Measurements from ENCODE around the gene SOWAHC.
"Not testable (repeated sequence)": the region's sequence is repeated elsewhere in the genome, so short reads cannot be mapped to it uniquely, and the experiment has no call there.

SOWAHC gene

DNA sequence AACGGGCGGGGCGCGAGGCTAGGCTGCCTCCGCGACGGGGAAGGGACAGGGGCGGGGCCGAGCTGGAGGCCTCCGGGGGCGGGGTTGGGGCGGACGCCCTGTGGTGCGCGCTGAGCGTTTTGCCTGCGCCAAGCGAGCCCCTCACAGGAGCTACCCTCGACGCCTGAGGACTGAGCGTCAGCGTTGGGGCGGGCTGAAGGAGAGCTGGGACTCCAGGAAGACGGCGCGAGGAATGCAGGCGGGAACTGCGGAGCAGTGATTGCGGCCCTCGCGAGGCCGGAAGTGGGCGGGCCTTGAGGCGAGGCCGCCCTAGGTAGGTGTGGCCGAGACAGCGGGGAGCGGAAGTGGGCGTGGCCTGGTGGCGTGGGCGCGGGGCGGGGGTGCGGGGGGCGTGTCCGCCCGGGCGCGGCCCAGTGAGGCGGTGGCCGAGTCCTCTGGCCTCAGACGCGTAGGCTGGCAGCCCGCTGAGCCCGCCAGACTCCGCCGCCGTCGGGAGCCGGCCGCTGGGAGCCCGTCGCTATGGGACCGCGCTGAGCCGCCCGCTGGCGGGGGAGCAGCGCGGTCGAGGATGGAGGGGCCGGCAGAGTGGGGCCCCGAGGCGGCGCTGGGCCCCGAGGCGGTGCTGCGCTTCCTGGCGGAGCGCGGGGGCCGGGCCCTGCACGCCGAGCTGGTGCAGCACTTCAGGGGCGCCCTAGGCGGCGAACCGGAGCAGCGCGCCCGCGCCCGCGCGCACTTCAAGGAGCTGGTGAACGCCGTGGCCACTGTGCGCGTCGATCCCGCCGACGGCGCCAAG lies at the start of gene SOWAHC, which contains the start of gene SEPTIN10:
Gene SOWAHC, plus strand, starts transcription at position 443 of the 793 bp plus-strand sequence. Its CDS starts 126 bp downstream, at position 569.
Gene SEPTIN10, minus strand, starts transcription at position 45 of the 793 bp plus-strand sequence. CDS start 139 bp downstream, outside the sequence.
- DNase-seq, result peak; percentile 99

- no peak for DNase-seq
These were observed 38.8 kb upstream of the SOWAHC start for GRCh38 chr2:109575373-109575772.

- not testable (repeated sequence) for DNase-seq
These were observed 36.5 kb upstream of the SOWAHC start for GRCh38 chr2:109577630-109578029.

GRCh38 chr2:109582928-109583895 lies 31.0 kb upstream of the SOWAHC start:
- DNase-seq, result no peak

DNA sequence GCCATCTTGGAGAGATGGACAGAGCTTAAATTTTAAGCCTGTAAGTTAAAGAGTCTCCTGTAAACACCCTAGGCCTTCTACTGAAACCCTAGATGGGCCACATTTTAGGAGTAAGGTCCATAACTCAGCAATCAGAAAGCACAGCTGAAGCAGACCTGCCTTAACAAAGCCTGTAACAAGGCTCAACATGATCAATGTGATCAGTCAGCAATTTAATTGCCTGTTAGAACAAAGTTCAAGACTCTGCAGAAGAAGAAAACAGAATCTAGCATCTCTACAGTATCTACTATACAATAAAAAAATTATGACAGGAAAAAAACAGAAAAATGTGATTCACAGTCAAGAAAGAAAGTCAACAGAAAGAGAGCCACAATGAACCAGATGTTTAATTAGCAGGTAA lies 27.5 kb upstream of the SOWAHC start:
- DNase-seq, result no peak

DNA sequence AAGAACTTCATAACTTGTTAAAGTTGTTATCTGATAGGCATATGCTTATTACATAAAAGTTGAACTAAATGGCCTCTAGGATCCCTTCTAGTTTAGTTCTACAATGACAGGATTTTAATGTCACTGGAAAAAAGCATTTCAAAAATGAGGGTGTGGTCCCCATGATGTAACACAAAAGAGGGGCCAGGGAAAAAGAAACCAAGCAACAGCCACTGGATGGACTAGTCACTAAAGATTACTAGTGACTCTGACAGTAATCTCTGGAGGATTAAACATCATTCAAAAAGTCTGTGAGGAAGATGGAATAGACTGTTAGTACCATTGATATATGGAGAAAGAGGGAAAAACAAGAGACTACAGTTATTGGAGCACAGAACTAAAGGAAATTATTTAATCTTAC lies 23.0 kb upstream of the SOWAHC start:
- no peak for DNase-seq

DNA sequence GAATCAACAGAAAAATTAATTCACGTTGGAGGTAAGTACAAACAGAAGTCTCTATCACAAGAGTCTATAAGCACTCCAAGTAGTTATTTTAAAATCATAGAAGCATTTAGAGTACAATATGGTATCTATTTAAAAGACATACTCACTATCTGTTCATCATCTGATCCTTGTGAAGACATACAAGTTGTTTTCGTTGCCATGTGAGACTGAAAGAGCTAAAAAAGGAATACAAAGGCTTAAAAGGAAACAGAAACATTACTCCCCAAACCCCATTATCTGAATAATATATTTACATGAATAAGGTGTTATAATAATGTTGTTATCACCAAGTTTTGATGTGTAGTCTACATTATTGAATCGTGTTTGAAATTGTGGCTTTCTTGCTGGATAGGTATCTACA lies 21.3 kb upstream of the SOWAHC start:
- no peak for DNase-seq

DNA sequence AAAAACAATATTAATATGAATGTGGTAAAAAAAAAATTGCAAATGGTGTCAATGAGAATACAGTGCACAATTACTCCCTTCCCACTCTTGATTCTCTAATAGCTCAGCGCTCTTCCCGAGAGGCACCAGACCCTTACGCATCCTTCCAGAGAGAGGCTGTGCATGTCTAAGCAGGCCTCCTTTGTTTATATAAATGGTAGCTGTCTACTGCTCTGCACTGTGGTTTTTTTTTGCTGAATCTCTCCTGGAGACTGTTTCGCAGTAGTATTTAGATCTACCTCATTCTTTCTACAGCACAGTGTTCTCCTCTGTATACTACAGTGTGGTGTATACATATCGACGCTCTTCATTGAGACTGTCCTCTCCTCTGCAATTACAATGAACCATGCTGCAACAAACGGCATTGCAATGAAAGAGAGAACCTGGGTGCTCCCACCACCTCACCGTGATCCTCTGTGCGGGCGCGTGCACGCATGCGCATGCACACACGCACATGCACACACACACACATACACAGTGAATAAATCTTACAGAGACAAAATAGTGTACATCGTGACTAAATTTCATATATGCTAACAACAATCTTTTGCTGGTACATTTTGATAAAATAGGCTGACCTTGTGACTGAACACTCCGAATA lies 19.8 kb upstream of the SOWAHC start:
- DNase-seq, result no peak

DNA sequence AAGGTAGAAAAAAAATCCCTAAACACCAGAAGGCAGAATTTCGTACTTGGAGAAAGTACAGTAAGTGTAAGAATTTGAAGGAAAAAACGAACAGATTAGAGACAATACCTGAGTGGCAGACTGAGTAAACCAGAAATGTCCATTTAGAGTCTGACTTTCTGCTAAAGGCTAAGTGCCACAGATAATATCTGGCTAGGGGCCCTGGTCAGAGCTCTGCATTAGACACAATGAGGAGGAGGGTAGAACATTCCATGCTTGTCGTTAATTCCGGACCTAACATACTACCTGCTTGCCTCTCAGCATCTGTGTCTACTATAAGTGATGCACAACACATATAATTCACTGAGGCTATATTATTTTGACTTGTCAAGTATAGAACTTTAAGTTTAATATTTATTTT lies 18.5 kb upstream of the SOWAHC start:
- DNase-seq, result no peak

DNA sequence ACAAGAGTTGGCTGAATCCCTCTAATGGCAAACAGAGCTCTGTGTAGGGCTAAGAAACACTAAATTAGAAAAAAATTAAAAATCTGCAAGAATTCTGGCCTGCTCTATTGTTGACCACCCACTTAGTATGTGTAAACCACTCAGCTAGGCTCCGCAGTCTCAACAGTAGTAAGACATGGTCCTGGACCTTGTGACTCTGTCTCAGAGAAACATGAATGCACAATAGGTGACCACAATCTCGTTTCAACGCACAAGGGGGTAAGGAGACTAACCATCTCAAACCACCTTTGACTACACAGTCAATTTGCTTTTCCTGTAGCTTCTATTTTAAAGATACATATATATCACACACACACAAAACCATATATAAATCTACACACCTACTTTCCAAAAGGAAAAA lies 16.9 kb upstream of the SOWAHC start:
- DNase-seq, result no peak

- DNase-seq, result no peak
These were observed 12.4 kb upstream of the SOWAHC start for GRCh38 chr2:109601783-109602182.

DNA sequence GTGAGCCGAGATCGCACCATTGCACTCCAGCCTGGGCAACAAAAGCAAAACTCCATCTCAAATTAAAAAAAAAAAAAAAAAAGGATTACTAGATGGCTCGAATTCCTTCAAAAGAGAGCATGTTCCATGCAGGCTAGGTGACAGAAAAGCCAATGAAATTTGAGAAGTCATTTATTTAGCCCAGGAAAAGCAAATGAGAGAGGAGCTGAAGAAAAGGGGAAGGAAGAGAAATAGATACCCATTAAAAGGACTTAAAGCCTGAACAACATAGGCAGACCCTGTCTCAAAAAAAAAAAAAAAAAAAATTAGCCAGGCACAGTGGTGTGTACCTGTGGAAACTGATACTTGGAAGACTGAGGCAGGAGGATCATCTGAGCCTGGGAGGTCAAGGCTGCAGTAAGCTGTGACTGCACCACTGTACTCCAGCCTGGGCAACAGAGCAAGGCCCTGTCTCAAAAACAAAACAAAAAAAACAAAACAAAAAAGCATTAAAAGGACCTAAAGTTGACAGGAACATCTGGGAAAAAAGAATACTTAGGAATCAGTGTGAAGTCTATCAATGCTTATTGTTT lies 11.5 kb upstream of the SOWAHC start:
- no peak for DNase-seq

GRCh38 chr2:109604597-109604996 lies 9.6 kb upstream of the SOWAHC start:
- DNase-seq, result no peak

DNA sequence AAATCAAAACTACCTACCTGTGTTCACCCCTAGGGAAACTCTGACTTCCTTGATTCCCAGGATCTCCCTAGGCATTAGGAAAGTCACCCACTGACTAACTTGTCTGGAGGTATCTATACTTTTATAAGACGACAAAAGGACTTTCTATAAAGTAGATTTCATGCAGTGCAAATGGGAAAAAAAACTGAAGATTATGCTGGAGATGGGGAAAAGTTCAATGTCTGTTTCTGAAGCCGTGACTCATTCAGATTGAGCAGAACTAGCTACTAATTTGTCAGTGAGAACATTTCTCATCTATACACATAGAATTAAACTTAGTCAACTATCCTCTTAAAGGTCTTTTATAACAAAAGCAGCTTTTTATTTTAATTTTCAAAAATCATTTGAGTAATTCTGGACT lies 6.4 kb upstream of the SOWAHC start:
- no peak for DNase-seq

- no peak for DNase-seq
These were observed 4.7 kb upstream of the SOWAHC start for GRCh38 chr2:109609352-109610024.

- DNase-seq, result no peak
These were observed 2.6 kb upstream of the SOWAHC start for GRCh38 chr2:109611467-109612095.

- DNase-seq, result peak; percentile 86
These were observed 863 bp upstream of the SOWAHC start for GRCh38 chr2:109613081-109613921.

DNA sequence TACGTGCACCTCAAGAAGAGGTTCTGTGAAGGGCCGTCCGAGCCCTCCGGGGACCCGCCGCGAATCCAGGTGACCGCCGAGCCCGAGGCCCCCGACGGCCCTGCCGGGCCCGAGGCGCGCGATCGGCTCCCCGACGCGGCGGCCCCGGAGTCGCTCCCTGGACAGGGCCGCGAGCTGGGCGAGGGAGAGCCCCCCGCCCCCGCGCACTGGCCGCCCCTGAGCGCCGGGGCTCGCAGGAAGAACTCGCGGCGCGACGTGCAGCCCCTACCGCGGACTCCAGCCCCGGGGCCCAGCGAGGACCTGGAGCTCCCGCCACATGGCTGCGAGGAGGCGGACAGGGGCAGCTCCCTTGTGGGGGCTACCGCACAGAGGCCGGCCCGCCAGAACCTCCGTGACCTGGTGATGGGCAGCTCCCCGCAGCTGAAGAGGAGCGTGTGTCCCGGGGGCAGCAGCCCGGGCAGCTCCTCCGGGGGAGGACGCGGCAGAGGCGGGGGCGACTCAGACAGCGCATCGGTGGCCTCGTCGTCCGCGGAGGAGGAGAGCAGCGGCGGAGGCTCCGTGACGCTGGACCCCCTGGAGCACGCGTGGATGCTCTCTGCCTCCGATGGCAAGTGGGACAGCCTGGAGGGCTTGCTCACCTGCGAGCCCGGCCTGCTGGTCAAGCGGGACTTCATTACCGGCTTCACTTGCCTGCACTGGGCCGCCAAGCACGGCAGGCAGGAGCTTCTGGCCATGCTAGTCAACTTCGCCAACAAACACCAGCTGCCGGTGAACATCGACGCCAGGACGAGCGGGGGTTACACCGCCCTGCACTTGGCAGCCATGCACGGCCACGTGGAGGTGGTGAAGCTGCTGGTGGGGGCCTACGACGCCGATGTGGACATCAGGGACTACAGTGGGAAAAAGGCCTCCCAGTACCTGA lies 812 bp downstream of the SOWAHC start:
- DNase-seq, result peak; percentile 51

DNA sequence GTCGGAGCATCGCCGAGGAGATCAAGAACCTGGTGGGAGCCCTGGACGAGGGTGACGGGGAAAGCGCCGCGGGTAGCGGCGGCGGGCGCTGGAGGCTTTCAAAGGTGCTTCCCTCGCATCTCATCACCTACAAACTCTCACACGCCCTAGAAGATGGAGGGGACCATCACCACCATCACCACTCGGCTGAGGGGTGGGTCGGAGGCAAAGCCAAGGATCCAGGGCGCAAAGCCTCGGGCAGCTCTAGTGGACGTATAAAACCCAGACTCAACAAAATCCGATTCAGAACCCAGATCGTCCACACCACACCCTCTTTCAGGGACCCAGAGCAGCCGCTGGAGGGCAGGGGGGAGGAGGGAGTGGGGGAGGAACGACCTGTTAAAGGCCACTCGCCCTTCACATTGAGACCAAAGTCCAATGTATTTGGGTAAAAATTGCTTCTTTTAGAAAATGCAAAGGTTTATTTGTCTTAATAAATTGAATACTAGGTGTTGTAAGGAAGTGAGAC lies 1.5 kb downstream of the SOWAHC start:
- DNase-seq, result peak; percentile 33
